Ovary (tissue), 9 donors: ENCODE measurements around the gene DKK3. TPM values are rescaled to one million over a fixed set of nuclear protein-coding genes. Genes with fewer than 3 reads are reported as not detected.

ENCODE experiments used
- DNase-seq, 5 donors: peaks; one replicate each; pipeline ENCODE4 v3.0.0-alpha.2; 2019 to 2020
- H3K27ac ChIP-seq, 2 donors: fragments of 200-600 bp; one replicate each; pipeline versions ENCODE4 v1.5.1 to v1.8.0; 2019 to 2022
- H3K27me3 ChIP-seq: fragments of 200-600 bp; one replicate; pipeline ENCODE4 v1.8.0; 2022
- H3K36me3 ChIP-seq: fragments of 200-600 bp; sonication (generic); one replicate; pipeline ENCODE4 v1.5.1; 2019
- H3K4me1 ChIP-seq: one replicate; pipeline ENCODE4 v1.8.1; 2013; ENCODE audit warnings: mild to moderate bottlenecking, moderate library complexity; ENCODE audit not compliant: insufficient read depth
- H3K4me3 ChIP-seq: fragments of 200-600 bp; sonication (generic); one replicate; pipeline ENCODE4 v1.5.1; 2017
- H3K9me3 ChIP-seq, 2 donors: fragments of 200-600 bp in 1 of 2; sonication (generic) in 1 of 2; one replicate each; pipeline versions ENCODE4 v1.5.1 to v1.8.1; 2013 to 2019; ENCODE audit warnings: mild to moderate bottlenecking in 1 of 2, moderate library complexity in 1 of 2
- CTCF ChIP-seq, 3 donors: fragments of 450-650 bp in 2 of 3; fragments of 200-600 bp in 1 of 3; IDR thresholded peaks; one replicate each; pipeline versions ENCODE4 v1.5.1 to v1.8.0; 2016 to 2022; ENCODE audit warnings: antibody characterized with exemption in 3 of 3, mild to moderate bottlenecking in 1 of 3
- EP300 ChIP-seq: sonication (generic); formaldehyde crosslinking; IDR thresholded peaks from one replicate; pipeline ENCODE4 v1.6.1; 2017; ENCODE audit warnings: antibody characterized with exemption
- POLR2A ChIP-seq: fragments of 450-650 bp; IDR thresholded peaks from one replicate; pipeline ENCODE4 v1.6.1; 2017; ENCODE audit warnings: antibody characterized with exemption, mild to moderate bottlenecking, moderate library complexity
- WGBS, 3 donors: extraction: QIAGEN DNeasy Blood & Tissue Kit in 1 of 3; methylation state at CpG; one replicate each; pipeline versions ENCODE4 v1.1.5 to v1.1.7; 2013 to 2017; 5-methylcytosine and 5-hydroxymethylcytosine counted together
- intact Hi-C, 4 donors: fragments of 100-400 bp; cut with DNase I; formaldehyde crosslinking; loops; one replicate each; pipeline versions ENCODE4 v1.11.0 to v1.15.1; 2022 to 2023
- polyA plus RNA-seq, 2 donors: library from polyadenylated mRNA; stranded (reverse); fragments of 200-250 nt in 1 of 2; fragments of 350-450 nt in 1 of 2; fragmentation: Illumina TruSeq in 1 of 2; extraction: RNeasy Lipid Tissue Mini Kit (QIAGEN cat#74804) in 1 of 2; gene quantifications; one replicate each; pipeline ENCODE4 v1.2.3, GENCODE V29; 2013 to 2014
- total RNA-seq, 7 donors: library from RNA; depleted of rRNA in 2 of 7; stranded (reverse); fragments of >200 nt in 2 of 7; fragmentation: NEBNext Ultra II Directional in 3 of 7; extraction: Animal tissue kit (Norgen Biotek cat#: 25700) in 3 of 7; gene quantifications; one replicate each; pipeline versions ENCODE4 v1.1.0 to v1.2.4, GENCODE V29; 2016 to 2023
- donor health status: DM: no; HTN: no; CAD: no; lungs with moderate emphysema.
- donor health status: DM: no; HTN: no; CAD: no.
- donor health status: Bipolar disorder and iron deficiency.
- donor health status: DM: yes; HTN: yes; CAD: no.
- donor health status: DM: no; HTN: no; CAD: no.
- donor health status: DM: yes; HTN: yes; CAD: no.

The DKK3 gene
- total and polyA plus RNA-seq, 9 donors = 33.9 to 255 (median 62.8) TPM

GRCh38 chr11:11975201-11976092 is 33.0 kb downstream of the DKK3 start:
- H3K27ac ChIP-seq = no peak overlapping the region
- H3K4me3 ChIP-seq = no peak overlapping the region
- intact Hi-C loops = no loop called here
- no peaks in the 10 kb centered on the region for H3K27me3 ChIP-seq
- H3K9me3 ChIP-seq = no peaks in the 10 kb centered on the region
- no peak for DNase-seq
- WGBS, 3 donors = 81 to 90% (median 83%) methylated on average over 11 of the region's 11 CpGs
- H3K4me1 ChIP-seq = peaks cover 40% of the 10 kb centered on the region
- no peaks in the 10 kb centered on the region for H3K36me3 ChIP-seq
- TF ChIP-seq CTCF (IDR thresholded peaks at IDR 0.05) = no peak
- no peak for TF ChIP-seq EP300
- no peak for TF ChIP-seq POLR2A

- Histone ChIP-seq H3K4me3 (no peak overlapping the region), H3K36me3 (no peaks in the 10 kb centered on the region), H3K4me1 (peaks cover 33% of the 10 kb centered on the region), H3K27me3 (no peaks in the 10 kb centered on the region), H3K9me3 (no peaks in the 10 kb centered on the region), H3K27ac (peak overlapping the region in 1 of 2 donors; percentile 51)
- WGBS, 3 donors = 32 to 38% (median 34%) methylated on average over 4 of the region's 4 CpGs
- TF ChIP-seq CTCF (IDR thresholded peaks at IDR 0.05) (no peak), POLR2A (no peak), EP300 (no peak)
- DNase-seq = no peak
- intact Hi-C loops = loop anchor here in 1 of 4 donors (5.0 kb wide), 1 partner anchor 33 kb away; the partner anchor contains the start of gene DKK3
Observed at GRCh38 chr11:11973866-11974265, 34.6 kb downstream of the DKK3 start.

DNA sequence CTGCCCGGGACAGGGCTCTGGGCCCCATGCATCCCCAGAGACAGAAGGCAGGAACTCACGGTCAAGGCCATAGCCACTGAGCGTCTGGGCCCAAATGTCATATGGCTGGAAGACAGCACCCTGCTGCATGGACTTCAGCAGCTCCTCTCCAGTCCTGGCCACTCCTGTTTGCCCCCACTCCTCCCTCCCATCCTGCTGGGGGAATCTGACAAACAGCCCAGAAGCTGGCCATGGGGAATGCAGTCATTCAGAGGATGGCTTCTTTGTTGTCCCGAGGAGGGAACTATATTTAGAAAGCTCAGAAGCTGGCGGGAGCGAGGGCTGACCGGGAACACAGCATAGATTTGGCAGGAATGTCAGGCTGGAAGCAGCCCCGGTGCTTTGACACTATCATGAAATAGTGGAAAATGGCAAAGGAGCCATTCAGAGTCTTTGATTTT is 35.0 kb downstream of the DKK3 start:
- no peak for TF ChIP-seq POLR2A
- TF ChIP-seq EP300 = no peak
- TF ChIP-seq CTCF (IDR thresholded peaks at IDR 0.05) = no peak
- Histone ChIP-seq H3K4me1 (peaks cover 31% of the 10 kb centered on the region), H3K4me3 (no peak overlapping the region), H3K27me3 (no peaks in the 10 kb centered on the region), H3K27ac (peak overlapping the region in 1 of 2 donors; percentile 51), H3K9me3 (no peaks in the 10 kb centered on the region), H3K36me3 (no peaks in the 10 kb centered on the region)
- intact Hi-C loops = loop anchor here in 1 of 4 donors (5.0 kb wide), 1 partner anchor 34 kb away; the partner anchor contains the start of gene DKK3
- WGBS, 3 donors = 2 to 9% (median 6%) methylated on average over 8 of the region's 8 CpGs
- DNase-seq = peak; percentile 62 to 79 (median 77)

DNA sequence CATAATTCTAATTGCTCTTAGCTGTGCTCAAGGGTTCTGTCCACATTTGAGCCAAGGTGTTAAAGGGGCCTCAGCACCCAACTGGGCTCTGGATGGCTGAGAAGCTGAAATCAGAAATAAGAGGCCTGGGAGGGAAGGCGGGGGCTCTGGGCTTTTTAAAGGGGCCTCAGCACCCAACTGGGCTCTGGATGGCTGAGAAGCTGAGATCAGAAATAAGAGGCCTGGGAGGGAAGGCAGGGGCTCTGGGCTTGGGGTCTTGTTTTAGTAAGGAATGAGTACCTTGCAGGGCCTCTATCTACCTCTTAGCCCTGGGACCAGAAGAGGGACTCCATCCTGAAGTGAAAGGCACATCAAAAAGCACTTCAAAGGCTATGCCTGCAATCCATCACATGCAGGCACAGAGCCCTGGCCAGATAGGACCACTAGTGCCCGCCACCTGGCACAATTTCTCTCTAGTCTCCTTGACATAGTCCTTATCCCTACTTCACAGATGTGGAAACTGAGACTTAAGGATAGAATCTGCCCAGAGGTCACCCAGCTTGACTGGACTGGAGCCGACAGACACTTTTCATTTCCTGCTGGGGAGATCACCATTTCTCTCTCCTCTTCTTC is 35.6 kb downstream of the DKK3 start:
- Histone ChIP-seq H3K4me3 (no peak overlapping the region), H3K27ac (peak overlapping the region in 1 of 2 donors; percentile 51), H3K4me1 (peaks cover 28% of the 10 kb centered on the region), H3K27me3 (no peaks in the 10 kb centered on the region), H3K9me3 (no peaks in the 10 kb centered on the region), H3K36me3 (no peaks in the 10 kb centered on the region)
- WGBS, 3 donors = 64 to 79% (median 69%) methylated on average over 3 of the region's 3 CpGs
- no peak for DNase-seq
- TF ChIP-seq POLR2A (no peak), EP300 (no peak), CTCF (IDR thresholded peaks at IDR 0.05) (no peak)
- intact Hi-C loops = loop anchor here in 1 of 4 donors (5.0 kb wide), 1 partner anchor 34 kb away; the partner anchor contains the start of gene DKK3
